Stromal cell of bone marrow (primary cell): Measurements from ENCODE around the gene CR2.
"Not testable (repeated sequence)": the region's sequence is repeated elsewhere in the genome, so short reads cannot be mapped to it uniquely, and the experiment has no call there.

Experiments used
- DNase-seq: peaks from one replicate; pipeline ENCODE4 v3.0.0-alpha.2; 2012; ENCODE audit warnings: low read depth

CR2 gene

GRCh38 chr1:207453710-207454045, 450 bp upstream of the CR2 start:
- DNase-seq = no peak

- DNase-seq = no peak
Measured at GRCh38 chr1:207455183-207455754, 1.1 kb downstream of the CR2 start.

GRCh38 chr1:207458414-207458813, 4.3 kb downstream of the CR2 start:
- DNase-seq = no peak

- DNase-seq = no peak
Measured at GRCh38 chr1:207459008-207459407, 4.9 kb downstream of the CR2 start.

- no peak for DNase-seq
Measured at GRCh38 chr1:207461649-207462048, 7.5 kb downstream of the CR2 start.

GRCh38 chr1:207462535-207462934, 8.4 kb downstream of the CR2 start:
- no peak for DNase-seq

GRCh38 chr1:207463021-207463420, 8.9 kb downstream of the CR2 start:
- no peak for DNase-seq

- no peak for DNase-seq
Measured at GRCh38 chr1:207463571-207463970, 9.4 kb downstream of the CR2 start.

- no peak for DNase-seq
Measured at GRCh38 chr1:207470927-207471326, 16.8 kb downstream of the CR2 start.

- DNase-seq = no peak
Measured at GRCh38 chr1:207474210-207474609, 20.1 kb downstream of the CR2 start.

GRCh38 chr1:207486198-207486597, 32.1 kb downstream of the CR2 start:
- no peak for DNase-seq

GRCh38 chr1:207487636-207488035, 33.5 kb downstream of the CR2 start:
- no peak for DNase-seq

- DNase-seq = no peak
Measured at GRCh38 chr1:207493212-207493611, 39.1 kb downstream of the CR2 start.

- DNase-seq = no peak
Measured at GRCh38 chr1:207494171-207494570, 40.0 kb downstream of the CR2 start.

- DNase-seq = not testable (repeated sequence)
Measured at GRCh38 chr1:207495281-207495680, 41.2 kb downstream of the CR2 start.

- DNase-seq = no peak
Measured at GRCh38 chr1:207495801-207496792, 42.0 kb downstream of the CR2 start, which contains the start of gene CR1. Gene CR1 (plus strand): TSS chr1:207496157. CDS start chr1:207496268, 111 bp downstream.

GRCh38 chr1:207497941-207498340, 43.8 kb downstream of the CR2 start:
- DNase-seq = no peak

GRCh38 chr1:207499573-207499972, 45.4 kb downstream of the CR2 start:
- peak; percentile 43 for DNase-seq

- no peak for DNase-seq
Measured at GRCh38 chr1:207500306-207500705, 46.2 kb downstream of the CR2 start.

GRCh38 chr1:207501071-207501470, 46.9 kb downstream of the CR2 start:
- DNase-seq = no peak

GRCh38 chr1:207502726-207503125, 48.6 kb downstream of the CR2 start:
- no peak for DNase-seq

- DNase-seq = no peak
Measured at GRCh38 chr1:207503950-207504349, 49.8 kb downstream of the CR2 start.

- no peak for DNase-seq
Measured at GRCh38 chr1:207504438-207504837, 50.3 kb downstream of the CR2 start.
